HEK293 (cell line): Measurements from ENCODE around the gene CTDNEP1.

ENCODE experiments used
- MEIS1 ChIP-seq: sonication (generic); formaldehyde crosslinking; IDR thresholded peaks from 2 replicates; pipeline ENCODE4 v1.8.1; 2022; ENCODE audit warnings: missing genetic modification reagents, mild to moderate bottlenecking, borderline replicate concordance
- YY1 ChIP-seq: fragments of 450-650 bp; formaldehyde crosslinking; IDR thresholded peaks from 2 replicates; pipeline ENCODE4 v1.5.1; 2018; ENCODE audit warnings: missing biosample characterization, missing genetic modification characterization
- ZNF19 ChIP-seq: fragments of 450-650 bp; formaldehyde crosslinking; IDR thresholded peaks from 2 replicates; pipeline ENCODE4; 2016; ENCODE audit warnings: missing biosample characterization, missing genetic modification characterization, low read depth
- ZNF311 ChIP-seq: fragments of 450-650 bp; formaldehyde crosslinking; IDR thresholded peaks from 2 replicates; pipeline ENCODE4 v1.5.1; 2017; ENCODE audit warnings: missing biosample characterization, missing genetic modification characterization, borderline replicate concordance
- TF ChIP-seq, protein P1 (sequence below): fragments of 450-650 bp; formaldehyde crosslinking; IDR thresholded peaks from 2 replicates; pipeline ENCODE4 v1.5.1; 2016; ENCODE audit warnings: missing biosample characterization, missing genetic modification characterization
- TF ChIP-seq, protein P2 (sequence below): fragments of 450-650 bp; formaldehyde crosslinking; IDR thresholded peaks from 2 replicates; pipeline ENCODE4 v1.5.1; 2017; ENCODE audit warnings: missing biosample characterization, missing genetic modification characterization
- TF ChIP-seq, protein P3 (sequence below): fragments of 450-650 bp; formaldehyde crosslinking; optimal IDR thresholded peaks from 2 replicates; pipeline ENCODE3; 2016; ENCODE audit warnings: missing biosample characterization, mild to moderate bottlenecking, missing genetic modification characterization
- TF ChIP-seq, protein P4 (sequence below): fragments of 450-650 bp; formaldehyde crosslinking; IDR thresholded peaks from 2 replicates; pipeline ENCODE4 v1.5.1; 2017; ENCODE audit warnings: missing biosample characterization, missing genetic modification characterization
- TF ChIP-seq, protein P5 (sequence below): fragments of 450-650 bp; formaldehyde crosslinking; IDR thresholded peaks from 2 replicates; pipeline ENCODE4 v1.5.1; 2016; ENCODE audit warnings: missing biosample characterization, missing genetic modification characterization
- TF ChIP-seq, protein P6 (sequence below): fragments of 450-650 bp; formaldehyde crosslinking; IDR thresholded peaks from 2 replicates; pipeline ENCODE4 v1.5.1; 2016; ENCODE audit warnings: missing biosample characterization, missing genetic modification characterization
- TF ChIP-seq, protein P7 (sequence below): fragments of 450-650 bp; formaldehyde crosslinking; IDR thresholded peaks from 2 replicates; pipeline ENCODE4 v1.5.1; 2017; ENCODE audit warnings: missing biosample characterization, missing genetic modification characterization

DNA sequence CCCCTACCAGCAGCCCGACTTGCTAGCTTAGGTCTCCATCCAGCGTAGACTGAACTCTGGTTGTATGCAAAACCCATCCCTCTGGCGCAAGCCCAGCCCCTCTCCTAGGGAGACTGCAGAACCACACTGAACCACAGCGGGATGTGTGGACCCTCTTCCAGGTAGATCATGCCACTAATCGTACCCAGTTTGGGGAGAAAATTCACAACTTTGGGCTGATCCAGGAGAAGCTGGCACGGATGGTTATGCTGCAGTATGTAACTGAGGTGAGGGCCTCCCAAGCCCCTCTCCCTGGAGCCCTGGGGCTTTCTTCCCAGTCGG is 28.6 kb downstream of the CTDNEP1 start:
- TF ChIP-seq, protein P1, sequence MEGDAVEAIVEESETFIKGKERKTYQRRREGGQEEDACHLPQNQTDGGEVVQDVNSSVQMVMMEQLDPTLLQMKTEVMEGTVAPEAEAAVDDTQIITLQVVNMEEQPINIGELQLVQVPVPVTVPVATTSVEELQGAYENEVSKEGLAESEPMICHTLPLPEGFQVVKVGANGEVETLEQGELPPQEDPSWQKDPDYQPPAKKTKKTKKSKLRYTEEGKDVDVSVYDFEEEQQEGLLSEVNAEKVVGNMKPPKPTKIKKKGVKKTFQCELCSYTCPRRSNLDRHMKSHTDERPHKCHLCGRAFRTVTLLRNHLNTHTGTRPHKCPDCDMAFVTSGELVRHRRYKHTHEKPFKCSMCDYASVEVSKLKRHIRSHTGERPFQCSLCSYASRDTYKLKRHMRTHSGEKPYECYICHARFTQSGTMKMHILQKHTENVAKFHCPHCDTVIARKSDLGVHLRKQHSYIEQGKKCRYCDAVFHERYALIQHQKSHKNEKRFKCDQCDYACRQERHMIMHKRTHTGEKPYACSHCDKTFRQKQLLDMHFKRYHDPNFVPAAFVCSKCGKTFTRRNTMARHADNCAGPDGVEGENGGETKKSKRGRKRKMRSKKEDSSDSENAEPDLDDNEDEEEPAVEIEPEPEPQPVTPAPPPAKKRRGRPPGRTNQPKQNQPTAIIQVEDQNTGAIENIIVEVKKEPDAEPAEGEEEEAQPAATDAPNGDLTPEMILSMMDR (tag by site-specific recombination): no peak
- TF ChIP-seq, protein P2, sequence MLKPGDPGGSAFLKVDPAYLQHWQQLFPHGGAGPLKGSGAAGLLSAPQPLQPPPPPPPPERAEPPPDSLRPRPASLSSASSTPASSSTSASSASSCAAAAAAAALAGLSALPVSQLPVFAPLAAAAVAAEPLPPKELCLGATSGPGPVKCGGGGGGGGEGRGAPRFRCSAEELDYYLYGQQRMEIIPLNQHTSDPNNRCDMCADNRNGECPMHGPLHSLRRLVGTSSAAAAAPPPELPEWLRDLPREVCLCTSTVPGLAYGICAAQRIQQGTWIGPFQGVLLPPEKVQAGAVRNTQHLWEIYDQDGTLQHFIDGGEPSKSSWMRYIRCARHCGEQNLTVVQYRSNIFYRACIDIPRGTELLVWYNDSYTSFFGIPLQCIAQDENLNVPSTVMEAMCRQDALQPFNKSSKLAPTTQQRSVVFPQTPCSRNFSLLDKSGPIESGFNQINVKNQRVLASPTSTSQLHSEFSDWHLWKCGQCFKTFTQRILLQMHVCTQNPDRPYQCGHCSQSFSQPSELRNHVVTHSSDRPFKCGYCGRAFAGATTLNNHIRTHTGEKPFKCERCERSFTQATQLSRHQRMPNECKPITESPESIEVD (tag by site-specific recombination): no peak
- TF ChIP-seq, protein P3, sequence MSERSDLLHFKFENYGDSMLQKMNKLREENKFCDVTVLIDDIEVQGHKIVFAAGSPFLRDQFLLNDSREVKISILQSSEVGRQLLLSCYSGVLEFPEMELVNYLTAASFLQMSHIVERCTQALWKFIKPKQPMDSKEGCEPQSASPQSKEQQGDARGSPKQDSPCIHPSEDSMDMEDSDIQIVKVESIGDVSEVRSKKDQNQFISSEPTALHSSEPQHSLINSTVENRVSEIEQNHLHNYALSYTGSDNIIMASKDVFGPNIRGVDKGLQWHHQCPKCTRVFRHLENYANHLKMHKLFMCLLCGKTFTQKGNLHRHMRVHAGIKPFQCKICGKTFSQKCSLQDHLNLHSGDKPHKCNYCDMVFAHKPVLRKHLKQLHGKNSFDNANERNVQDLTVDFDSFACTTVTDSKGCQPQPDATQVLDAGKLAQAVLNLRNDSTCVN (tag by site-specific recombination): no peak
- TF ChIP-seq ZNF19 (tag by site-specific recombination) (no peak), MEIS1 (no peak), YY1 (tag by site-specific recombination) (no peak), ZNF311 (tag by site-specific recombination) (no peak)
- TF ChIP-seq, protein P4, sequence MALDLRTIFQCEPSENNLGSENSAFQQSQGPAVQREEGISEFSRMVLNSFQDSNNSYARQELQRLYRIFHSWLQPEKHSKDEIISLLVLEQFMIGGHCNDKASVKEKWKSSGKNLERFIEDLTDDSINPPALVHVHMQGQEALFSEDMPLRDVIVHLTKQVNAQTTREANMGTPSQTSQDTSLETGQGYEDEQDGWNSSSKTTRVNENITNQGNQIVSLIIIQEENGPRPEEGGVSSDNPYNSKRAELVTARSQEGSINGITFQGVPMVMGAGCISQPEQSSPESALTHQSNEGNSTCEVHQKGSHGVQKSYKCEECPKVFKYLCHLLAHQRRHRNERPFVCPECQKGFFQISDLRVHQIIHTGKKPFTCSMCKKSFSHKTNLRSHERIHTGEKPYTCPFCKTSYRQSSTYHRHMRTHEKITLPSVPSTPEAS (tag by site-specific recombination): no peak
- TF ChIP-seq, protein P5, sequence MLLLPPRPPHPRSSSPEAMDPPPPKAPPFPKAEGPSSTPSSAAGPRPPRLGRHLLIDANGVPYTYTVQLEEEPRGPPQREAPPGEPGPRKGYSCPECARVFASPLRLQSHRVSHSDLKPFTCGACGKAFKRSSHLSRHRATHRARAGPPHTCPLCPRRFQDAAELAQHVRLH (tag by site-specific recombination): no peak
- TF ChIP-seq, protein P6, sequence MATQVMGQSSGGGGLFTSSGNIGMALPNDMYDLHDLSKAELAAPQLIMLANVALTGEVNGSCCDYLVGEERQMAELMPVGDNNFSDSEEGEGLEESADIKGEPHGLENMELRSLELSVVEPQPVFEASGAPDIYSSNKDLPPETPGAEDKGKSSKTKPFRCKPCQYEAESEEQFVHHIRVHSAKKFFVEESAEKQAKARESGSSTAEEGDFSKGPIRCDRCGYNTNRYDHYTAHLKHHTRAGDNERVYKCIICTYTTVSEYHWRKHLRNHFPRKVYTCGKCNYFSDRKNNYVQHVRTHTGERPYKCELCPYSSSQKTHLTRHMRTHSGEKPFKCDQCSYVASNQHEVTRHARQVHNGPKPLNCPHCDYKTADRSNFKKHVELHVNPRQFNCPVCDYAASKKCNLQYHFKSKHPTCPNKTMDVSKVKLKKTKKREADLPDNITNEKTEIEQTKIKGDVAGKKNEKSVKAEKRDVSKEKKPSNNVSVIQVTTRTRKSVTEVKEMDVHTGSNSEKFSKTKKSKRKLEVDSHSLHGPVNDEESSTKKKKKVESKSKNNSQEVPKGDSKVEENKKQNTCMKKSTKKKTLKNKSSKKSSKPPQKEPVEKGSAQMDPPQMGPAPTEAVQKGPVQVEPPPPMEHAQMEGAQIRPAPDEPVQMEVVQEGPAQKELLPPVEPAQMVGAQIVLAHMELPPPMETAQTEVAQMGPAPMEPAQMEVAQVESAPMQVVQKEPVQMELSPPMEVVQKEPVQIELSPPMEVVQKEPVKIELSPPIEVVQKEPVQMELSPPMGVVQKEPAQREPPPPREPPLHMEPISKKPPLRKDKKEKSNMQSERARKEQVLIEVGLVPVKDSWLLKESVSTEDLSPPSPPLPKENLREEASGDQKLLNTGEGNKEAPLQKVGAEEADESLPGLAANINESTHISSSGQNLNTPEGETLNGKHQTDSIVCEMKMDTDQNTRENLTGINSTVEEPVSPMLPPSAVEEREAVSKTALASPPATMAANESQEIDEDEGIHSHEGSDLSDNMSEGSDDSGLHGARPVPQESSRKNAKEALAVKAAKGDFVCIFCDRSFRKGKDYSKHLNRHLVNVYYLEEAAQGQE (tag by site-specific recombination): no peak
- TF ChIP-seq, protein P7, sequence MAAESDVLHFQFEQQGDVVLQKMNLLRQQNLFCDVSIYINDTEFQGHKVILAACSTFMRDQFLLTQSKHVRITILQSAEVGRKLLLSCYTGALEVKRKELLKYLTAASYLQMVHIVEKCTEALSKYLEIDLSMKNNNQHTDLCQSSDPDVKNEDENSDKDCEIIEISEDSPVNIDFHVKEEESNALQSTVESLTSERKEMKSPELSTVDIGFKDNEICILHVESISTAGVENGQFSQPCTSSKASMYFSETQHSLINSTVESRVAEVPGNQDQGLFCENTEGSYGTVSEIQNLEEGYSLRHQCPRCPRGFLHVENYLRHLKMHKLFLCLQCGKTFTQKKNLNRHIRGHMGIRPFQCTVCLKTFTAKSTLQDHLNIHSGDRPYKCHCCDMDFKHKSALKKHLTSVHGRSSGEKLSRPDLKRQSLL: no peak
